A673 (cell line): Measurements from ENCODE around the gene ENPP1.

ENCODE experiments used
- EZH2 ChIP-seq: fragments of 200-600 bp; sonication (generic); IDR thresholded peaks from 2 replicates; pipeline ENCODE4 v1.6.1; 2017; ENCODE audit warnings: borderline replicate concordance, low read depth, mild to moderate bottlenecking, mixed read lengths, antibody characterized with exemption, low read length; ENCODE audit not compliant: poor library complexity, severe bottlenecking
- TF ChIP-seq, protein P1 (sequence below): fragments of 300-800, 200-600 bp; sonication (generic); conservative IDR thresholded peaks from 2 replicates; pipeline ENCODE4 v1.5.1; 2017; ENCODE audit warnings: low read depth, mild to moderate bottlenecking, antibody characterized with exemption, low read length, moderate library complexity, mixed read lengths

DNA sequence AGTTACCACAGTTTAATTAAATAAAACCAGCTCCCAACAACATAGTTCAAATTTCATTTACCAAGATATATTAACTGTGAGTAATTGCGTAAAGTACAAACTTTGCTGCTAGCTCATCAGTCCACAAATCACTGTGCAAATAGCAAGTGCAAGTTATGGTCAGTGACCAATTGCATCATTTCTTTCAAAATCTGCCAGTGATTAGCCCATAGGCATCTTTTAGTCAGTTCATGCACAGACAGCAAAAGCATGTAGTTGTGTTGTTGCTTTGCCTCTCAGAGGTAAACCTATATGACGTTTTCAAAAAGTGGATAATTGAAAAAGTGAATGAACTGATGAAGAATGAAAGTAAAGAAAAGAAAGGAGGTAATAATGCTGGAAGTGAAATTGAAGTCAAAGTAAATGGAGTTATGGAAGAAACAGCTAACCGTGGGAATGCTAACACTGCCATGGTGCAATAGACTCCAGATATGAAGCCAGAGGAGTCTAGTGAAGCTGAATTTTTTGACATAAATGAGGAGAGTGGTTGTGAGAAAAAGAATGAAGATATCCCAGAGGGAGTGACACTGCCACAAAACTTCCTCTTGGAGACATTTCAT lies 36.5 kb downstream of the ENPP1 start:
- no peak for TF ChIP-seq EZH2
- TF ChIP-seq, protein P1, sequence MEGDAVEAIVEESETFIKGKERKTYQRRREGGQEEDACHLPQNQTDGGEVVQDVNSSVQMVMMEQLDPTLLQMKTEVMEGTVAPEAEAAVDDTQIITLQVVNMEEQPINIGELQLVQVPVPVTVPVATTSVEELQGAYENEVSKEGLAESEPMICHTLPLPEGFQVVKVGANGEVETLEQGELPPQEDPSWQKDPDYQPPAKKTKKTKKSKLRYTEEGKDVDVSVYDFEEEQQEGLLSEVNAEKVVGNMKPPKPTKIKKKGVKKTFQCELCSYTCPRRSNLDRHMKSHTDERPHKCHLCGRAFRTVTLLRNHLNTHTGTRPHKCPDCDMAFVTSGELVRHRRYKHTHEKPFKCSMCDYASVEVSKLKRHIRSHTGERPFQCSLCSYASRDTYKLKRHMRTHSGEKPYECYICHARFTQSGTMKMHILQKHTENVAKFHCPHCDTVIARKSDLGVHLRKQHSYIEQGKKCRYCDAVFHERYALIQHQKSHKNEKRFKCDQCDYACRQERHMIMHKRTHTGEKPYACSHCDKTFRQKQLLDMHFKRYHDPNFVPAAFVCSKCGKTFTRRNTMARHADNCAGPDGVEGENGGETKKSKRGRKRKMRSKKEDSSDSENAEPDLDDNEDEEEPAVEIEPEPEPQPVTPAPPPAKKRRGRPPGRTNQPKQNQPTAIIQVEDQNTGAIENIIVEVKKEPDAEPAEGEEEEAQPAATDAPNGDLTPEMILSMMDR, result no peak
